Breast epithelium (tissue), 3 donors: ENCODE data around the gene PKD1L1.

Experiments
- POLR2A ChIP-seq: fragments of 450-650 bp; IDR thresholded peaks from one replicate; pipeline ENCODE4 v1.6.1; 2016; ENCODE audit warnings: antibody characterized with exemption, mild to moderate bottlenecking, moderate library complexity
- TF ChIP-seq, protein P1 (sequence below), 3 donors: fragments of 450-650 bp; IDR thresholded peaks; one replicate each; pipeline ENCODE4 v1.5.1; 2016 to 2017; ENCODE audit warnings: antibody characterized with exemption in 3 of 3, mild to moderate bottlenecking in 3 of 3, moderate library complexity in 3 of 3

DNA sequence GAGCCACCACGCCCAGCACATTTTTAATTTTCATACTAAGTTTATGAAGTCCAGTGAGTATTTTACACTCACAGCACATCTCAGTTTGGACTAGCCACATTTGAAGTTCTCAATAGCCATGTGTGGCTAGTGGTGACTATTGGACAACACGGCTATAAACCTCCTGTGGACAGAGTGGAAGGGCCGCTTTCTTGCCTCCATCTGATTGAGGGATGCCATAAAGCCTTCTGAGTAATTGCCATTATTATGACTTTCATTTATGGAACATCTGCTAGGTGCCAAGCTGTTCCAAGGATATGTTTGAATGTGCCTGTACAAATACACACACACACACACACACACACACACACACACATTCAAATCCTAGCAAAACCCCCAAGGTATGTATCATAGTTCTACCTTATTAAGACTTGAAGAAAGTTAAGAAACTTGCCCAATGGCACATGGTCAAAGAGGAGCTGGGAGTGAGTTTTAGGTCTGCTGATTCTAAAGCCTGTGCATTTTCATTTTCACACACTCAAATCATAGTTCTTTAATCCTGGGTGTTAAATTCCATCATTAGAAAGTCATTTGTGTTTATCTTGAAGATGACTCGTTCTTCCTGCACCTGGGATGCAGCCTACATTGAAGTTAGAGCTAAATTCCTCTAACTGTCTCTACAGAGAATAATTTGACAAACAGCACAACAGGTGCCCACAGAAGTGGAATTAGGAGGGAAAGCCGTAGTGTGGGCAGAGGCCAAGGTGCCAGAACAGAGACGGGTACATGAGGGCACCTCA, 143.3 kb downstream of the PKD1L1 start:
- TF ChIP-seq, protein P1, sequence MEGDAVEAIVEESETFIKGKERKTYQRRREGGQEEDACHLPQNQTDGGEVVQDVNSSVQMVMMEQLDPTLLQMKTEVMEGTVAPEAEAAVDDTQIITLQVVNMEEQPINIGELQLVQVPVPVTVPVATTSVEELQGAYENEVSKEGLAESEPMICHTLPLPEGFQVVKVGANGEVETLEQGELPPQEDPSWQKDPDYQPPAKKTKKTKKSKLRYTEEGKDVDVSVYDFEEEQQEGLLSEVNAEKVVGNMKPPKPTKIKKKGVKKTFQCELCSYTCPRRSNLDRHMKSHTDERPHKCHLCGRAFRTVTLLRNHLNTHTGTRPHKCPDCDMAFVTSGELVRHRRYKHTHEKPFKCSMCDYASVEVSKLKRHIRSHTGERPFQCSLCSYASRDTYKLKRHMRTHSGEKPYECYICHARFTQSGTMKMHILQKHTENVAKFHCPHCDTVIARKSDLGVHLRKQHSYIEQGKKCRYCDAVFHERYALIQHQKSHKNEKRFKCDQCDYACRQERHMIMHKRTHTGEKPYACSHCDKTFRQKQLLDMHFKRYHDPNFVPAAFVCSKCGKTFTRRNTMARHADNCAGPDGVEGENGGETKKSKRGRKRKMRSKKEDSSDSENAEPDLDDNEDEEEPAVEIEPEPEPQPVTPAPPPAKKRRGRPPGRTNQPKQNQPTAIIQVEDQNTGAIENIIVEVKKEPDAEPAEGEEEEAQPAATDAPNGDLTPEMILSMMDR (IDR thresholded peaks at IDR 0.05), result no peak
- TF ChIP-seq POLR2A, result no peak
